CD4-positive, alpha-beta T cell treated with Interleukin-1 beta for 1 hour (primary cell): Measurements from ENCODE around the gene ATIC.

ENCODE experiments used
- DNase-seq, 2 donors: peaks; one replicate each; pipeline ENCODE4 v3.0.0-alpha.2; 2020 to 2022

ATIC gene

DNA sequence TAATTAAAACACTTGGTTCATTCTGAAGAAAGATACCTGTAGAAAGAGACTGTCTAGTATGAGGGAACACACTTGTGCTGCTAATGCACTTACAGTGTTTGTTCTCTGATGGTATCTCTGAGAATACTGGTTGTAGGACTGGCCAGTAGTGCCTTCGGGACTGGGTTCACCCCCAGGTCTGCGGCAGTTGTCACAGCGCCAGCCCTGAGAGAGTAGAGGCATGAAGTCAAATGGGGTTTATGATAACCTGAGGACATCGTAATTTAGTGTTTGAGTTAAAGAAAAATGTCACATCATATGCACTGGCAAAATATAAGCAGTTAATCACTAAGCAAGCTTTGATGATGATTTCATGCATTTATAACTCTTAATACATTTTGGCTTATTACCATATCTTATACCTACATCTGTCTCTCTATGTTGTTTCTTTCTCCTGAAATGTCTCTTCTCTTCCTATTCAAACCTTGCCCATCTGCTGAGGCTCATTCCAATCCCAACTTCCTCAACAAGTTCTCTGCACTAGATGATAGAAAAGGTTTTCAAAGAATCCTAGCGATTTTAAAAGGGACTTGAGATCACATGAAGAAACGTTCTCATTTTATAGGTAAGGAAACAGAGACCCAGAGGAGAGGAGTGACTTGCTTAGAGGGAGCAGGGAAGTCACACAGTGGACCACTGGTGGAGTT is 50.2 kb downstream of the ATIC start:
- DNase-seq, result no peak

- DNase-seq, result no peak
These were observed 50.7 kb downstream of the ATIC start for GRCh38 chr2:215362562-215362904.

DNA sequence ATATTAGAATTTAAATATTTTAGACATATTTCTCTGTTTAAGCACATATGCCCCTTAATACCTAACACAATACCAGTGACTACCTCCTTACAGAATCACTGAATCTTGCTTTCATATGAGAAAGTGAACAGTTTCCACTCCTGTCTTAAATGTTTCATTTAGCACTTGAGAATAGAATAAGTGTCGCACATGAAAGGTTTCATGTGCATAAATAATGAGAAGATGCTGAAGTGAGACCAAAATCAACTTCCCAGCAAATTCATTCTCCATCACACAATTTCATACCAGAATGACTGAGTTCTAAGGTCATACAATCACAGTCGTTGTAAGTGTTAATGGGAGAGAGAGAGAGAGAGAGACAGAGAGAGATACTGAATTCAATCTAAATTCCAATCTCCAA is 51.2 kb downstream of the ATIC start:
- no peak for DNase-seq

GRCh38 chr2:215363461-215364156 is 51.8 kb downstream of the ATIC start:
- DNase-seq, result no peak

GRCh38 chr2:215364157-215365155 is 52.6 kb downstream of the ATIC start:
- DNase-seq, result no peak

DNA sequence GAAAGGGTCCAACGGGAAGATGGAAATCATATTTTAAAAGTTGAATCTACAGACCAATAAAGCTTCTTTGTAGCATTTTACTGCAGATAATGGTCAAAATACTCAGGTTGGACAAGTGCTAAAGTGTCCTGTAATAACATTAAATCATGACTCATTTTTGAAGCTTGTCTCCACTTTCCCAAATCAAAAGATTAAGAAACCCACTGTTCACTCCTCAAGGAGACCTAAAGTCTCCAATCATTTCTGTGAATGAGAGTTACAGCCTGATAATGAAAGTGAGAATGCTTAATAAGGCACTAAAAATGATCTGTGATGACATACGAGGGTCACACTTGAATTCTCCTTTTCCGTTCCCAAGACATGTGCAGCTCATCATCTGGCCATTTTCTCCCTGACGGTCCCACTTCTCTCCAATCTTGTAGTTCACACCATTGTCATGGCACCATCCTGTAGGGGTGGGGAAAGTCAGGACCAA is 53.4 kb downstream of the ATIC start:
- no peak for DNase-seq

GRCh38 chr2:215366440-215367032 is 54.7 kb downstream of the ATIC start:
- DNase-seq, result no peak

GRCh38 chr2:215367662-215368492 is 56.0 kb downstream of the ATIC start:
- DNase-seq, result no peak

DNA sequence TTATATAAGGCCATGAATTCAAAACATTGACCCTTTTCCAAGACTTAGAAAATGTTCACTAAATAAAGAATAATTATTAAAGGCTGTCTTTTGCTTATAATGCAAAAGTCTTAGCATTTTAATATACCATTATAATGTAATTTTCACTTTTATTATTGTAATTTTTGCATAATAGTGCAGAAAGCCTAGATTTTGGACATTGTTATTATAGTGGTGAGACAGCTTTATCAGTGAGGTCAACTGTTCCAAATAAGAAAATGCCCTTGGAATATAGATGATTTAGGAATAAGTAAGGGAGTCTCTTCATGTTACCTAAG is 56.6 kb downstream of the ATIC start:
- DNase-seq, result no peak

- no peak for DNase-seq
These were observed 57.4 kb downstream of the ATIC start for GRCh38 chr2:215369181-215369760.

DNA sequence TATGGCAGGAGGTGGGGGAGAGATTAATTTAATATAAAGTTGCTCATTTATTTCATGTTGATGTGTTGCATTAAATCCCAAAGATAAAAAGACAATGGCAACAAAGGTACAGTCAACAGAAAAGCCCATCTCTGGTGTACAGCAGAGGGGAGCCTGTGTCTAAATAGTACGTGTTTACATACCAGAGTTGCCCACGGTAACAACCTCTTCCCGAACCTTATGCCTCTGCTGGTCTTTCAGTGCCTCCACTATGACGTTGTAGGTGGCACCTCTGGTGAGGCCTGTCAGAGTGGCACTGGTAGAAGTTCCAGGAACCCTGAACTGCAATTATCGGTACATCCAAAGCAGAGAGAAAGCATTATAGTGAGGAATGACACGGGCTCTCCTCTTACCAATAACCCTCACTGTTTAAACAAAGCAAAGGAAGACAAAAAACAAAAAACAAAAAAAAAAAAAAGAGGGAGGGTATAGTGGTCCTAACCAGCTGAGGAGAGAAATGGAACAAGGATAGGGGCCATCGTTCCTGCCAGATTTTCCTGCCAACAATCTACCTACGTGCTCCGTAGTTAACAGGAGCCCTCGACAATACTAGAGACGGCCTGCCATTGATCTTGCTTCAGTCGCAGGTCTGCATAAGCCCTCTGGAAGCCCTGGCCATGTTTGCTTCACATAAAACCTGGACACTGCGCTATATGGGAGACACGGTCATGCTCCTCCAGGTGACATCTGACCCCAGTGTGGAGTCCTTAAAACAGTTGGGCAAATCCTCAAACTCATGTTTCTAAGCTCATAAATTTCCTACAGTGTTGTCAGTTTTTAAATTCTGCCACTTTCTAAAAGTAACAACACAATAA is 58.5 kb downstream of the ATIC start:
- DNase-seq, result no peak

DNA sequence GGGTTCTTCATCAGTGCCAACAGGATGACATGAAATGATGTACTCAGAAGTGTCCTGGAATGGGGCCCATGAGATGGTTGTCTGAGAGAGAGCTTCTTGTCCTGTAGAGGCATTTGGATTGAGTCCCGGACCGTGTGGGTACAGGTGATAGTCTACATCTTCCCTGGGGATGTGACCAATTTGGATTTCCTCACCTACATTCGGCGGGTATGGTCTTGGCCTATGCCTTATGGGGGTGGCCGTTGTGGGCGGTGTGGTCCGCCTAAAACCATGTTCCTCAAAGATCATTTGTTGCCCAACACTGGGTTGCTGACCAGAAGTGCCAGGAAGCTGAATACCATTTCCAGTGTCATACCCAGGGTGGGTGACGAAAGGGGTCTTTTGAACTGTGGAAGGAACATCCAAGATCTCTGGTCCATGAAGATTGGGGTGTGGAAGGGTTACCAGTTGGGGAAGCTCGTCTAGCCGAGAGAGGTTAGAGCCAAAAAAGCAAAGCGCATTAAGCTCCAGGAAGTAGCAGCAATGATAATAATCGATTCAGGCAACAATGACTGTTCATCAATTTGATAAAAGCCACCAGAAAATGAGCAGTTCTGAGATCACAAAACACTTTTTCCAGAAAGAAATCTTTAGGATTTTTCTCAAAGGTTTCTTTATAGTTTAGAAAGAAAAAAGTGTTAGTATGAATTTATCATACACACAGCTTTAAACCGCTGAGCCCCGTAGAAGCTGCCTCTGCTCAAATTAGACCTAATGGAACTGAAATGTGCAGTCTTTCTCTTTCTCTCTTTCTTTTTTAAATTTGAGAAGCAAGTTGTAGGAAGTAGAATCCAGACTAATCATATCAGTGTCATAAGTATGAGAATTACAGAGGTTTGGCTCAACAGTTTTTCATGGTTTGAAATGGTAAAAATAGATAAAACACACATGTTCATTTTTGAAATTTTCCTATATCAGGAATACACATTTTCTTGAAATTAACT is 60.3 kb downstream of the ATIC start:
- DNase-seq, result no peak

- DNase-seq, result no peak
These were observed 61.2 kb downstream of the ATIC start for GRCh38 chr2:215372968-215373649.

- DNase-seq, result no peak
These were observed 62.1 kb downstream of the ATIC start for GRCh38 chr2:215374002-215374401.

- DNase-seq, result no peak
These were observed 63.0 kb downstream of the ATIC start for GRCh38 chr2:215374642-215375466.

DNA sequence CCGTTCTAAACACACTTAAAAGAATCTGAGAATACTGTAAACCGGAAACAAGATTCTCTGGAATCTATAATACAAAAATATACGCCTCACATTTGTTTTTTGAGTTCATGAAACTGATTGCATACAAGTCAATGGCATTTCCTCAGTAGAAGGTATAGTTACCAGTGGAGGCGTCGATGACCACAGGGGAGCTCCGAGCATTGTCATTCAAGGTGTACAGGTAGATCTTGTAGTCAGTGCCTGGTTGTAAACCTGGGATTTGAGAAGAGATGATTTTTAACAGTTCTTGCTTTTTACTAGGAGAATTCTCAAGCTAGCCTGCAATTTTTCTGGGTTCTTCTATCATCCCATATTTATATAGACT is 63.6 kb downstream of the ATIC start:
- no peak for DNase-seq

GRCh38 chr2:215376103-215376780 is 64.4 kb downstream of the ATIC start:
- no peak for DNase-seq

GRCh38 chr2:215377283-215377682 is 65.4 kb downstream of the ATIC start:
- DNase-seq, result no peak
